ENCODE data around the gene RABEP1.

The RABEP1 gene

GRCh38 chr17:5422505-5422904 is 140.4 kb downstream of the RABEP1 start:
- no peak overlapping the region for H3K27ac ChIP-seq
- no peak for TF ChIP-seq CTCF (IDR thresholded peaks at IDR 0.05)
- TF ChIP-seq ZFX (IDR thresholded peaks at IDR 0.05; ENCODE audit: borderline replicate concordance) = no peak

DNA sequence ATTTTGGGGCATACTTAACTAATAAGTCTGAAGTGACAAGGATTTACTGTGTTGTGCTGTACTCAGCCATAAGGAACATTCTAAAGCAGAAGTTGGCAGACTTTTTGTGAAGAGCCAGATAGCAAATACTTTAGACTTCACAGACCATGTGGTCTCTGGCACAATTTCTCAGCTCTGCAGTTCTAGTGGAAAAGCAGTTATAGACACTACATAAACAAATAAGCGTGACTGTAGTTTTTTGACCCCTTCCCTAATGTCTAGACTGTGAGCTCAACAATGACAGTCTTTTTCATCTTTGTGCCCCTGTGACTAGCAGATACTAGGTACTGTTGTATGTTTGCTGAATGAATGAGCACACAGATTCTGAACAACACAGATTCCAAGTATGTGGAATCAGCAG is 142.8 kb downstream of the RABEP1 start:
- H3K27ac ChIP-seq = no peak overlapping the region
- TF ChIP-seq ZFX (IDR thresholded peaks at IDR 0.05; ENCODE audit: borderline replicate concordance) = no peak
- no peak for TF ChIP-seq CTCF (IDR thresholded peaks at IDR 0.05)

GRCh38 chr17:5425826-5426225 is 143.7 kb downstream of the RABEP1 start:
- H3K27ac ChIP-seq = no peak overlapping the region
- TF ChIP-seq CTCF (IDR thresholded peaks at IDR 0.05) (no peak), ZFX (IDR thresholded peaks at IDR 0.05; ENCODE audit: borderline replicate concordance) (no peak)

GRCh38 chr17:5429191-5429887 is 147.3 kb downstream of the RABEP1 start:
- TF ChIP-seq CTCF (IDR thresholded peaks at IDR 0.05) = no peak
- TF ChIP-seq ZFX (IDR thresholded peaks at IDR 0.05; ENCODE audit: borderline replicate concordance) = no peak
- peak overlapping the region; percentile 54 for H3K27ac ChIP-seq

DNA sequence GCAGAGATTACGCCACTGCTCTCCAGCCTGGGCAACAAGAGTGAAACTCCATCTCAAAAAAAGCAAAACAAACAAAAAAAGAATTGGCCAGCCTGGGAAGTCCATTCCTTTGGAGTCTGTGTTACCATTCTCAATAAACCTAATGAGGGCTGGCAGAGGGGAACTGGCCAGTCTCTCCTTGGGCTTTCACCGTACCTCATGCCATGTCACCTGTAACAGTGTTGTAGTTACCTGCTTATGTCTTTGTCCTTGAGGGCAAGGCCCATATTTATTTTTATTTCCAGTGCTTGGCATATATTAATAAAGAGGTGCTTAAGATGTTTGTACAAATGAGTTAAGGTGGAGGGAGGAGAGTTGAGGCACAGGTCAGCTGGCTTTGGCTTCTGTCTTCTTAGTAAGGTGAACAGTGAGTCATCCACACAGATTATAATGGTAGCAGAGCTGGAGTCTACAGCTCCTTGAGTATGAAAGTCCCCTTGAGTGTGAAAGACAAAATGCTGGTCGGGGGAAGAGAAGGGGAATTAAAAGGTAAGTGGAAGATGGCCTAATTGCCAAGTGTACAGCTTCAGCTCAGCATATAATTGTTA is 148.4 kb downstream of the RABEP1 start:
- peak overlapping the region; percentile 54 for H3K27ac ChIP-seq
- TF ChIP-seq ZFX (IDR thresholded peaks at IDR 0.05; ENCODE audit: borderline replicate concordance) (no peak), CTCF (IDR thresholded peaks at IDR 0.05) (no peak)

GRCh38 chr17:5431234-5431633 is 149.2 kb downstream of the RABEP1 start:
- H3K27ac ChIP-seq = 0 out of 2 replicates have a peak overlapping the region, but pooled peaks have one; percentile 17
- TF ChIP-seq CTCF (IDR thresholded peaks at IDR 0.05) = peak; percentile 46; the same call in 1 of the 2 replicates

- TF ChIP-seq ZFX (IDR thresholded peaks at IDR 0.05; ENCODE audit: borderline replicate concordance) = no peak
- no peak for TF ChIP-seq CTCF (IDR thresholded peaks at IDR 0.05)
- peak overlapping the region; percentile 17; the same call in 1 of the 2 replicates for H3K27ac ChIP-seq
Observed at GRCh38 chr17:5431949-5432556, 150.0 kb downstream of the RABEP1 start.
